ENCODE measurements around the gene SLIT3.

Gene SLIT3

GRCh38 chr5:169300468-169301385 lies at the start of gene SLIT3:
Gene SLIT3, minus strand, starts transcription at chr5:169301139. Its CDS starts 430 bp downstream, at chr5:169300709.
- no peak within 1 kb of the TSS for H3K9ac ChIP-seq (ENCODE audit: insufficient read length)
- H3K9me3 ChIP-seq (ENCODE audit: low read depth, low read length), result no peaks in the 10 kb centered on the region
- no peak for DNase-seq (ENCODE audit: low read depth, low spot score)
- no peaks in the 10 kb centered on the region for H3K36me3 ChIP-seq (ENCODE audit: insufficient read depth, low read length)
- TF ChIP-seq POLR2AphosphoS5 (IDR thresholded peaks at IDR 0.05; ENCODE audit: borderline replicate concordance, low read depth, low read length) (no peak), FOXP2 (optimal IDR thresholded peaks at IDR 0.05; ENCODE audit: control extremely low read depth, extremely low read length, insufficient read depth) (no peak), EZH2 (IDR thresholded peaks at IDR 0.05) (no peak)
- no peak within 1 kb of the TSS for H3K27ac ChIP-seq
- no peak within 1 kb of the TSS for H3K4me3 ChIP-seq

- TF ChIP-seq FOXP2 (optimal IDR thresholded peaks at IDR 0.05; ENCODE audit: control extremely low read depth, extremely low read length, insufficient read depth), result no peak
- no peak for TF ChIP-seq EZH2 (IDR thresholded peaks at IDR 0.05)
- no peak for TF ChIP-seq POLR2AphosphoS5 (IDR thresholded peaks at IDR 0.05; ENCODE audit: borderline replicate concordance, low read depth, low read length)
- H3K27ac ChIP-seq, result no peak overlapping the region
- no peak overlapping the region for H3K4me3 ChIP-seq
- H3K36me3 ChIP-seq (ENCODE audit: insufficient read depth, low read length), result no peaks in the 10 kb centered on the region
- no peaks in the 10 kb centered on the region for H3K9me3 ChIP-seq (ENCODE audit: low read depth, low read length)
- no peak for DNase-seq (ENCODE audit: low read depth, low spot score)
- no peak overlapping the region for H3K9ac ChIP-seq (ENCODE audit: insufficient read length)
These were observed 49.1 kb upstream of the SLIT3 start for GRCh38 chr5:169350016-169350415.

DNA sequence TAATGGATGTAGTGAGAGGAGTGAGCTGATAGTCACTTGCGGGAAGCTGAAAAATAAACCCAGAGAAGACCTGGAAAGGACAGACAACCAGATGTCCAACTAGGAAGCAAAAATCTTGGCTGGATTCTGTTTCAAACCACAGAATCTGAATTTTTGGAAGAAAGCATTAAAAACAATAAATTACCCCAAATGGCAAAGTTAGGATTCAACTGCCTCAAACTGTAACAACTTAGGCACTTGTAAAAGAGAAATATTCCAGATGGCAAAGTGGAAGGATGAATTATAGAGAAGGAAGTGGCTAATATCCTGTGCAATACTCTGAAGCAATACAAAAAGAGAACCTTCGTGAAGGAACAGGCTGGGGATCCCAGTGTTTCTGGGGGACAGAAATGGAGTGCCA lies 46.8 kb upstream of the SLIT3 start:
- no peak overlapping the region for H3K27ac ChIP-seq

DNA sequence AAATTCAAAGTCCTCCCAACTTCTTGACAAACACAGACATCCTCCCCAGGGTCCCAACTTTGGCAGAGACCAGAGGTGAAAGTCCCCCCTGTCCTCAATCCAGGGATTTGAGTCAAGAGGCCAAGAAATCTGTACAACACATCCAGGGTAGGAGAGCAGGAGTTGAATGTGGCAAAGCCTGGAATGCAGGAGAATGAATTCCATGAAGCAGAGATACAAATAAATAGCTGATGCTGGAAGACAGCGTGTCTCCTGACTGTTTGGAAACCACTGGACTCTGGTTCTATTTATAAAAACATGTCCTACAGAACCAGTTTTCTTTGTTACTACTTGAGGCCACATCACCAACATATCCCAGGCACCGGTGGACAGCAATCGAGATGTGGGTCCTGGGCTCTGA lies 43.7 kb upstream of the SLIT3 start:
- DNase-seq (ENCODE audit: low read depth, low spot score), result no peak
- Histone ChIP-seq H3K36me3 (ENCODE audit: insufficient read depth, low read length) (no peaks in the 10 kb centered on the region), H3K4me3 (no peak overlapping the region), H3K27ac (no peak overlapping the region), H3K9ac (ENCODE audit: insufficient read length) (no peak overlapping the region), H3K9me3 (ENCODE audit: low read depth, low read length) (no peaks in the 10 kb centered on the region)
- TF ChIP-seq FOXP2 (optimal IDR thresholded peaks at IDR 0.05; ENCODE audit: control extremely low read depth, extremely low read length, insufficient read depth) (no peak), EZH2 (IDR thresholded peaks at IDR 0.05) (no peak), POLR2AphosphoS5 (IDR thresholded peaks at IDR 0.05; ENCODE audit: borderline replicate concordance, low read depth, low read length) (no peak)

More for the DNA sequence above, 46.8 kb upstream of the SLIT3 start:
- no peaks in the 10 kb centered on the region for H3K36me3 ChIP-seq (ENCODE audit: insufficient read depth, low read length)
- TF ChIP-seq FOXP2 (optimal IDR thresholded peaks at IDR 0.05; ENCODE audit: control extremely low read depth, extremely low read length, insufficient read depth), result no peak
- no peak for TF ChIP-seq POLR2AphosphoS5 (IDR thresholded peaks at IDR 0.05; ENCODE audit: borderline replicate concordance, low read depth, low read length)
- no peak for TF ChIP-seq EZH2 (IDR thresholded peaks at IDR 0.05)
- DNase-seq (ENCODE audit: low read depth, low spot score), result no peak
- no peak overlapping the region for H3K4me3 ChIP-seq
- no peak overlapping the region for H3K9ac ChIP-seq (ENCODE audit: insufficient read length)
- H3K9me3 ChIP-seq (ENCODE audit: low read depth, low read length), result no peaks in the 10 kb centered on the region

DNA sequence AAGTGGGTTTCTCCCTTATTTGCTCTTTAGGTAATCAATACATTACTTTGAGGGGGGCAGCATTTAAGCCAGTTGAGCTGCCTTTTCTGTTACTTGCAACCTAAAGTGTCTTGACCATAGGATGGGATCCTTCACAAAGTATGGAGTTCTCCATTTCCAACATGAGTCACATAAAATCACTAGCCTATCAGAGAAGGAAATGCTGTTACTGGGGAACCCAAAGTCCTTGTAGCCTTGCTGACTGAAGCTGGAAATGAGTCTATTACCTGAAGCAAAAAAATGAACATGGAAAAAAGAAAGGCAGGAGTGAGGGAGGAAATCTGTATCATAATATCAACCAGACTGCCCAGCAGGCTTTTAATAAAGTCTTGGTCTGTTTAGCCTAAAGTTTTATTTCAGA lies 42.8 kb upstream of the SLIT3 start:
- no peaks in the 10 kb centered on the region for H3K36me3 ChIP-seq (ENCODE audit: insufficient read depth, low read length)
- TF ChIP-seq POLR2AphosphoS5 (IDR thresholded peaks at IDR 0.05; ENCODE audit: borderline replicate concordance, low read depth, low read length) (no peak), EZH2 (IDR thresholded peaks at IDR 0.05) (no peak), FOXP2 (optimal IDR thresholded peaks at IDR 0.05; ENCODE audit: control extremely low read depth, extremely low read length, insufficient read depth) (no peak)
- H3K27ac ChIP-seq, result no peak overlapping the region
- DNase-seq (ENCODE audit: low read depth, low spot score), result no peak
- no peaks in the 10 kb centered on the region for H3K9me3 ChIP-seq (ENCODE audit: low read depth, low read length)
- no peak overlapping the region for H3K4me3 ChIP-seq
- no peak overlapping the region for H3K9ac ChIP-seq (ENCODE audit: insufficient read length)

DNA sequence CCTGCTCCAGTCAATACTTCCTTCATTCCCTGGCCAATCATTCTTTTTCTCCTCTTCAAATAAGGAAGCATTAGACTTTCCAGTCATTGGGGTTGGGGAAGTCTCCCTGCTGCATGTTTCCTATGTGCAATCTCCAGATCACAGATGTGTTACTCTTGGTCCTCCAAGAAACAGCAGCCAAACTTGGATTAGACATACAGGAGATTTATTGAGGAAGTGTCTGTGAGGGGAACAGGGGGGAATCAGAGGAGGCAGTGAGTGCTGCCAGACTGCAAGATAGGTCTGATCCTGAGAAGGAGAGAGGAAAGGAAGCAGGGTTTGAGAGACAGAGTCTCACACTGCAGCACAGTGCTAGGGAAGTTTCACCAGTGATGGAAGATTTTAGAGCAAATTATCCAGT lies 40.6 kb upstream of the SLIT3 start:
- Histone ChIP-seq H3K4me3 (no peak overlapping the region), H3K36me3 (ENCODE audit: insufficient read depth, low read length) (no peaks in the 10 kb centered on the region)
- TF ChIP-seq POLR2AphosphoS5 (IDR thresholded peaks at IDR 0.05; ENCODE audit: borderline replicate concordance, low read depth, low read length), result no peak
- no peak for TF ChIP-seq FOXP2 (optimal IDR thresholded peaks at IDR 0.05; ENCODE audit: control extremely low read depth, extremely low read length, insufficient read depth)
- TF ChIP-seq EZH2 (IDR thresholded peaks at IDR 0.05), result no peak

GRCh38 chr5:169339869-169340268 lies 38.9 kb upstream of the SLIT3 start:
- DNase-seq (ENCODE audit: low read depth, low spot score), result no peak
- no peak overlapping the region for H3K27ac ChIP-seq

More for the DNA sequence above, 40.6 kb upstream of the SLIT3 start:
- Histone ChIP-seq H3K27ac (no peak overlapping the region), H3K9me3 (ENCODE audit: low read depth, low read length) (no peaks in the 10 kb centered on the region), H3K9ac (ENCODE audit: insufficient read length) (no peak overlapping the region)
- DNase-seq (ENCODE audit: low read depth, low spot score), result no peak

DNA sequence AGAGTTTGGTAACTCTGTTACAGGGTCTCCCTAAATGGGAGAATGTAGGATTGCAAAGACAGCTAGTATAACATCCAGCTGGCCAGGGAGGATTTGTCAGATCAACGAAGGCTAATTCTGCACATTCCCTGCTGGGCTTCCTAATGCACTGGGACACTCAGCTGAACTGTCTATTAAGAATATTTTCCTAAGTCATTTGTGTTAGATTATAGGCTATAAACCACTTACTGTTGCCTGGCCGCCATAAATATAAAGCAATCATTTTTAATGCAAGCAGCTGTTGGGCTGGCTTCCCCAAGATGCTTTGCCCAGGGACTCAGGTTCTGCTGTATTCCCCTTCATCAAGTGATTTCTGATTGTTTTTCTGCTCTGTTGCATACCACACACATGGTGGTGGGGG lies 35.3 kb upstream of the SLIT3 start:
- TF ChIP-seq FOXP2 (optimal IDR thresholded peaks at IDR 0.05; ENCODE audit: control extremely low read depth, extremely low read length, insufficient read depth) (no peak), POLR2AphosphoS5 (IDR thresholded peaks at IDR 0.05; ENCODE audit: borderline replicate concordance, low read depth, low read length) (no peak), EZH2 (IDR thresholded peaks at IDR 0.05) (no peak)
- Histone ChIP-seq H3K27ac (no peak overlapping the region), H3K9ac (ENCODE audit: insufficient read length) (no peak overlapping the region), H3K4me3 (no peak overlapping the region), H3K9me3 (ENCODE audit: low read depth, low read length) (no peaks in the 10 kb centered on the region), H3K36me3 (ENCODE audit: insufficient read depth, low read length) (no peaks in the 10 kb centered on the region)
- DNase-seq (ENCODE audit: low read depth, low spot score), result no peak

More at GRCh38 chr5:169339869-169340268, 38.9 kb upstream of the SLIT3 start:
- Histone ChIP-seq H3K36me3 (ENCODE audit: insufficient read depth, low read length) (no peaks in the 10 kb centered on the region), H3K4me3 (no peak overlapping the region), H3K9me3 (ENCODE audit: low read depth, low read length) (no peaks in the 10 kb centered on the region), H3K9ac (ENCODE audit: insufficient read length) (no peak overlapping the region)
- TF ChIP-seq FOXP2 (optimal IDR thresholded peaks at IDR 0.05; ENCODE audit: control extremely low read depth, extremely low read length, insufficient read depth) (no peak), POLR2AphosphoS5 (IDR thresholded peaks at IDR 0.05; ENCODE audit: borderline replicate concordance, low read depth, low read length) (no peak), EZH2 (IDR thresholded peaks at IDR 0.05) (no peak)

Data from SK-N-MC (cell line).